GM23338 (cell line): ENCODE data around the gene GOLGA6L2. TPM values are rescaled to one million over a fixed set of nuclear protein-coding genes. Genes with fewer than 3 reads are reported as not detected.

Experiments used
- ATAC-seq: fragments of 200-7000 bp; cut with Tn5 transposase; 3 replicates; pipeline ENCODE4 v1.9.1; 2020
- DNase-seq: peaks from one replicate; pipeline ENCODE4 v3.0.0-alpha.2; 2015; ENCODE audit warnings: low spot score
- H2AFZ ChIP-seq: fragments of 200-600 bp; sonication (generic); 2 replicates; pipeline ENCODE4 v1.8.0; 2016; ENCODE audit warnings: antibody characterized with exemption, mild to moderate bottlenecking, moderate library complexity
- H3F3A ChIP-seq: fragments of 200-600 bp; sonication (generic); replicated peaks from 2 replicates; pipeline ENCODE4 v1.8.0; 2017; ENCODE audit warnings: antibody characterized with exemption, mixed run types, low read depth
- H3K27ac ChIP-seq: fragments of 200-600 bp; sonication (generic); 2 replicates; pipeline ENCODE4 v1.6.1; 2016; ENCODE audit warnings: low read depth
- H3K27me3 ChIP-seq: fragments of 200-600 bp; sonication (generic); 2 replicates; pipeline ENCODE4 v1.8.0; 2016; ENCODE audit warnings: mild to moderate bottlenecking, mixed run types, moderate library complexity; ENCODE audit not compliant: insufficient read depth
- H3K36me3 ChIP-seq: fragments of 200-600 bp; sonication (generic); 2 replicates; pipeline ENCODE4 v1.8.0; 2016; ENCODE audit warnings: mild to moderate bottlenecking; ENCODE audit not compliant: insufficient read depth
- H3K4me1 ChIP-seq: fragments of 200-600 bp; sonication (generic); 2 replicates; pipeline ENCODE4 v1.8.0; 2016; ENCODE audit warnings: mild to moderate bottlenecking, moderate library complexity; ENCODE audit not compliant: insufficient read depth
- H3K4me2 ChIP-seq: fragments of 200-600 bp; sonication (generic); 2 replicates; pipeline ENCODE4 v1.7.1; 2017; ENCODE audit warnings: mixed run types
- H3K4me3 ChIP-seq: fragments of 200-600 bp; sonication (generic); 2 replicates; pipeline ENCODE4 v1.6.1; 2016; ENCODE audit warnings: mixed run types
- H3K79me2 ChIP-seq: fragments of 200-600 bp; sonication (generic); replicated peaks from 2 replicates; pipeline ENCODE4 v1.8.0; 2017; ENCODE audit warnings: mild to moderate bottlenecking; ENCODE audit not compliant: insufficient read depth
- H3K9me2 ChIP-seq: fragments of 200-600 bp; sonication (generic); 2 replicates; pipeline ENCODE4 v1.8.0; 2017; ENCODE audit not compliant: insufficient read depth
- H4K20me1 ChIP-seq: fragments of 200-600 bp; sonication (generic); replicated peaks from 2 replicates; pipeline ENCODE4 v1.8.0; 2017; ENCODE audit warnings: mild to moderate bottlenecking; ENCODE audit not compliant: insufficient read depth
- H3K27ac Mint-ChIP-seq: 2 replicates; pipeline ENCODE4 v1.8.0; 2020; ENCODE audit warnings: inconsistent platforms, mild to moderate bottlenecking, moderate library complexity, mixed read lengths
- H3K27me3 Mint-ChIP-seq: 3 replicates; pipeline ENCODE4 v1.8.0; 2022; ENCODE audit warnings: low read depth, mild to moderate bottlenecking, moderate library complexity, mixed read lengths, inconsistent platforms; ENCODE audit not compliant: insufficient read depth, poor library complexity
- H3K36me3 Mint-ChIP-seq: 3 replicates; pipeline ENCODE4 v1.8.0; 2021; ENCODE audit warnings: low read depth, mild to moderate bottlenecking, inconsistent platforms, moderate library complexity, mixed read lengths
- H3K4me1 Mint-ChIP-seq: 3 replicates; pipeline ENCODE4 v1.8.0; 2020; ENCODE audit warnings: mild to moderate bottlenecking, inconsistent platforms, mixed read lengths
- H3K4me3 Mint-ChIP-seq: 3 replicates; pipeline ENCODE4 v1.8.0; 2021; ENCODE audit warnings: moderate library complexity, mild to moderate bottlenecking, inconsistent platforms, mixed read lengths
- H3K9me3 Mint-ChIP-seq: 3 replicates; pipeline ENCODE4 v1.8.0; 2020; ENCODE audit warnings: moderate library complexity, mild to moderate bottlenecking, inconsistent platforms, mixed read lengths
- CREB1 ChIP-seq: fragments of 250-450 bp; sonication (Bioruptor Pico); IDR thresholded peaks from 2 replicates; pipeline ENCODE4 v1.5.0; 2020; ENCODE audit warnings: low read depth, mild to moderate bottlenecking, moderate library complexity
- EZH2phosphoT487 ChIP-seq: fragments of 200-600 bp; sonication (generic); IDR thresholded peaks from one replicate; pipeline ENCODE4 v1.8.1; 2018; ENCODE audit warnings: antibody characterized with exemption; ENCODE audit not compliant: unreplicated experiment
- NANOG ChIP-seq: IDR thresholded peaks from 2 replicates; pipeline ENCODE4 v1.6.1; 2016; ENCODE audit warnings: antibody characterized with exemption, borderline replicate concordance
- POLR2AphosphoS5 ChIP-seq: IDR thresholded peaks from 2 replicates; pipeline ENCODE4 v1.6.1; 2016; ENCODE audit warnings: antibody characterized with exemption, low read depth
- STAT1 ChIP-seq: IDR thresholded peaks from one replicate; pipeline ENCODE4 v1.6.1; 2016; ENCODE audit warnings: antibody characterized with exemption; ENCODE audit not compliant: unreplicated experiment
- ZNF114 ChIP-seq: fragments of 250-450 bp; sonication (Bioruptor Pico); IDR thresholded peaks from 2 replicates; pipeline ENCODE4 v1.5.0; 2020; ENCODE audit warnings: mild to moderate bottlenecking, moderate library complexity
- ZNF331 ChIP-seq: fragments of 250-450 bp; sonication (Bioruptor Pico); IDR thresholded peaks from 2 replicates; pipeline ENCODE4 v1.5.0; 2020; ENCODE audit warnings: low read depth, mild to moderate bottlenecking, moderate library complexity
- polyA plus RNA-seq: library from polyadenylated mRNA; unstranded; fragments of >200 nt; fragmentation: Nextera tagmentation; extraction: Ambion mirVana; gene quantifications from 2 replicates; pipeline ENCODE4 v1.2.1, GENCODE V29; 2016
- total RNA-seq: library from RNA; depleted of rRNA; stranded (reverse); fragments of >200 nt; shearing (Covaris generic); gene quantifications from 2 replicates; pipeline ENCODE4 v1.2.3, GENCODE V29; 2014
- TF ChIP-seq, protein P1 (sequence below): fragments of 250-450 bp; sonication (Bioruptor Pico); IDR thresholded peaks from 2 replicates; pipeline ENCODE4 v1.5.0; 2020; ENCODE audit warnings: mild to moderate bottlenecking, moderate library complexity
- TF ChIP-seq, protein P2 (sequence below): IDR thresholded peaks from 2 replicates; pipeline ENCODE4 v1.6.1; 2016; ENCODE audit warnings: antibody characterized with exemption
- TF ChIP-seq, protein P3 (sequence below), 2 experiments: fragments of 200-600 bp in 1 of 2; sonication (generic) in 1 of 2; conservative IDR thresholded peaks; 2 replicates each; pipeline versions ENCODE4 v1.5.1 to v1.6.1; 2016 to 2017; ENCODE audit warnings: antibody characterized with exemption in 2 of 2, low read depth in 2 of 2, mild to moderate bottlenecking in 2 of 2, moderate library complexity in 1 of 2

Gene GOLGA6L2
- total and polyA plus RNA-seq, 2 experiments from 2014 or later = not detected

DNA sequence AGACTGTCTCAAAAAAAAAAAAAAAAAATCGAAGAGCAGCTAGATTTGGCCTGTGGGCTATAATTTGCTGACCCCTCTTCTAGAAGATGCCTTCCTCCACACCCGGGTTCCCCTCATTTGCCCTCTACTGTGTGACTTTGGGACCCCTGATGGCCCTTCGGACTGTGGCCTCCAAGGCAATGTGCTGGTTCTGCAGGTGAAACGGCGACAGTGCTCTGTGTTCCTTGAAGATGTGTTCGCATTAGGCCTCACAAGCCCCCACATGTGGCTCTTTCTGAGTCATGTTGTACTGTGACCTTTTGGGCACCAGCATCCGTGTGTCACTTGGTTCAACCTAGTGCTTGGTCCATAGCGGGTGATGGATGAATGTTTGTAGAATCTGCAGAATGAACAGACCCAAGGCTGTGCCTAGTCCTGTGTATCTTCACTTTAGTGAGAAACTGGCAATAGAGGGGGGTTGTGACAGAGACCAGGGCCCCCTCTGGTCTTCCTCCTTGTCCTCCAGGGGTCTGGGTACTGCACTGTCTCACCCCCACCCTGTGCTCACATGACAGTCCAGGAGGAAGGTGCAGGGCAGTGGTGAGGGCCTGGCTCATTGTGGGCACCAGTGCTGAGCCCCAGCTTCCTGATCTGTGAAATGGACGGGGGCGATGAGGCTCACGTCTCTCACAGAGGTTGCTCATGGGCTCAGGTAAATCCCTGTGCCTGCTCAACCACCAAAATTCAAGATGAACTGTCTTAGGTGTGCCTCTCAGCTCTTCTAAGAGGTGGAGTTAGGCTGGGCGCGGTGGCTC, 22.7 kb downstream of the GOLGA6L2 start (continued):
- TF ChIP-seq, protein P1, sequence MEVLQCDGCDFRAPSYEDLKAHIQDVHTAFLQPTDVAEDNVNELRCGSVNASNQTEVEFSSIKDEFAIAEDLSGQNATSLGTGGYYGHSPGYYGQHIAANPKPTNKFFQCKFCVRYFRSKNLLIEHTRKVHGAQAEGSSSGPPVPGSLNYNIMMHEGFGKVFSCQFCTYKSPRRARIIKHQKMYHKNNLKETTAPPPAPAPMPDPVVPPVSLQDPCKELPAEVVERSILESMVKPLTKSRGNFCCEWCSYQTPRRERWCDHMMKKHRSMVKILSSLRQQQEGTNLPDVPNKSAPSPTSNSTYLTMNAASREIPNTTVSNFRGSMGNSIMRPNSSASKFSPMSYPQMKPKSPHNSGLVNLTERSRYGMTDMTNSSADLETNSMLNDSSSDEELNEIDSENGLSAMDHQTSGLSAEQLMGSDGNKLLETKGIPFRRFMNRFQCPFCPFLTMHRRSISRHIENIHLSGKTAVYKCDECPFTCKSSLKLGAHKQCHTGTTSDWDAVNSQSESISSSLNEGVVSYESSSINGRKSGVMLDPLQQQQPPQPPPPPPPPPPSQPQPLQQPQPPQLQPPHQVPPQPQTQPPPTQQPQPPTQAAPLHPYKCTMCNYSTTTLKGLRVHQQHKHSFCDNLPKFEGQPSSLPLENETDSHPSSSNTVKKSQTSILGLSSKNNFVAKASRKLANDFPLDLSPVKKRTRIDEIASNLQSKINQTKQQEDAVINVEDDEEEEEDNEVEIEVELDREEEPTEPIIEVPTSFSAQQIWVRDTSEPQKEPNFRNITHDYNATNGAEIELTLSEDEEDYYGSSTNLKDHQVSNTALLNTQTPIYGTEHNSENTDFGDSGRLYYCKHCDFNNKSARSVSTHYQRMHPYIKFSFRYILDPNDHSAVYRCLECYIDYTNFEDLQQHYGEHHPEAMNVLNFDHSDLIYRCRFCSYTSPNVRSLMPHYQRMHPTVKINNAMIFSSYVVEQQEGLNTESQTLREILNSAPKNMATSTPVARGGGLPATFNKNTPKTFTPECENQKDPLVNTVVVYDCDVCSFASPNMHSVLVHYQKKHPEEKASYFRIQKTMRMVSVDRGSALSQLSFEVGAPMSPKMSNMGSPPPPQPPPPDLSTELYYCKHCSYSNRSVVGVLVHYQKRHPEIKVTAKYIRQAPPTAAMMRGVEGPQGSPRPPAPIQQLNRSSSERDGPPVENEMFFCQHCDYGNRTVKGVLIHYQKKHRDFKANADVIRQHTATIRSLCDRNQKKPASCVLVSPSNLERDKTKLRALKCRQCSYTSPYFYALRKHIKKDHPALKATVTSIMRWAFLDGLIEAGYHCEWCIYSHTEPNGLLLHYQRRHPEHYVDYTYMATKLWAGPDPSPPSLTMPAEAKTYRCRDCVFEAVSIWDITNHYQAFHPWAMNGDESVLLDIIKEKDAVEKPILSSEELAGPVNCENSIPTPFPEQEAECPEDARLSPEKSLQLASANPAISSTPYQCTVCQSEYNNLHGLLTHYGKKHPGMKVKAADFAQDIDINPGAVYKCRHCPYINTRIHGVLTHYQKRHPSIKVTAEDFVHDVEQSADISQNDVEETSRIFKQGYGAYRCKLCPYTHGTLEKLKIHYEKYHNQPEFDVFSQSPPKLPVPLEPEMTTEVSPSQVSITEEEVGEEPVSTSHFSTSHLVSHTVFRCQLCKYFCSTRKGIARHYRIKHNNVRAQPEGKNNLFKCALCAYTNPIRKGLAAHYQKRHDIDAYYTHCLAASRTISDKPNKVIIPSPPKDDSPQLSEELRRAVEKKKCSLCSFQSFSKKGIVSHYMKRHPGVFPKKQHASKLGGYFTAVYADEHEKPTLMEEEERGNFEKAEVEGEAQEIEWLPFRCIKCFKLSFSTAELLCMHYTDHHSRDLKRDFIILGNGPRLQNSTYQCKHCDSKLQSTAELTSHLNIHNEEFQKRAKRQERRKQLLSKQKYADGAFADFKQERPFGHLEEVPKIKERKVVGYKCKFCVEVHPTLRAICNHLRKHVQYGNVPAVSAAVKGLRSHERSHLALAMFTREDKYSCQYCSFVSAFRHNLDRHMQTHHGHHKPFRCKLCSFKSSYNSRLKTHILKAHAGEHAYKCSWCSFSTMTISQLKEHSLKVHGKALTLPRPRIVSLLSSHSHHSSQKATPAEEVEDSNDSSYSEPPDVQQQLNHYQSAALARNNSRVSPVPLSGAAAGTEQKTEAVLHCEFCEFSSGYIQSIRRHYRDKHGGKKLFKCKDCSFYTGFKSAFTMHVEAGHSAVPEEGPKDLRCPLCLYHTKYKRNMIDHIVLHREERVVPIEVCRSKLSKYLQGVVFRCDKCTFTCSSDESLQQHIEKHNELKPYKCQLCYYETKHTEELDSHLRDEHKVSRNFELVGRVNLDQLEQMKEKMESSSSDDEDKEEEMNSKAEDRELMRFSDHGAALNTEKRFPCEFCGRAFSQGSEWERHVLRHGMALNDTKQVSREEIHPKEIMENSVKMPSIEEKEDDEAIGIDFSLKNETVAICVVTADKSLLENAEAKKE (CRISPR knock-in tag) = no peak
- TF ChIP-seq, protein P2, sequence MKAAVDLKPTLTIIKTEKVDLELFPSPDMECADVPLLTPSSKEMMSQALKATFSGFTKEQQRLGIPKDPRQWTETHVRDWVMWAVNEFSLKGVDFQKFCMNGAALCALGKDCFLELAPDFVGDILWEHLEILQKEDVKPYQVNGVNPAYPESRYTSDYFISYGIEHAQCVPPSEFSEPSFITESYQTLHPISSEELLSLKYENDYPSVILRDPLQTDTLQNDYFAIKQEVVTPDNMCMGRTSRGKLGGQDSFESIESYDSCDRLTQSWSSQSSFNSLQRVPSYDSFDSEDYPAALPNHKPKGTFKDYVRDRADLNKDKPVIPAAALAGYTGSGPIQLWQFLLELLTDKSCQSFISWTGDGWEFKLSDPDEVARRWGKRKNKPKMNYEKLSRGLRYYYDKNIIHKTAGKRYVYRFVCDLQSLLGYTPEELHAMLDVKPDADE = no peak
- TF ChIP-seq EZH2phosphoT487 (no peak), ZNF331 (CRISPR knock-in tag) (no peak), ZNF114 (no peak)

DNA sequence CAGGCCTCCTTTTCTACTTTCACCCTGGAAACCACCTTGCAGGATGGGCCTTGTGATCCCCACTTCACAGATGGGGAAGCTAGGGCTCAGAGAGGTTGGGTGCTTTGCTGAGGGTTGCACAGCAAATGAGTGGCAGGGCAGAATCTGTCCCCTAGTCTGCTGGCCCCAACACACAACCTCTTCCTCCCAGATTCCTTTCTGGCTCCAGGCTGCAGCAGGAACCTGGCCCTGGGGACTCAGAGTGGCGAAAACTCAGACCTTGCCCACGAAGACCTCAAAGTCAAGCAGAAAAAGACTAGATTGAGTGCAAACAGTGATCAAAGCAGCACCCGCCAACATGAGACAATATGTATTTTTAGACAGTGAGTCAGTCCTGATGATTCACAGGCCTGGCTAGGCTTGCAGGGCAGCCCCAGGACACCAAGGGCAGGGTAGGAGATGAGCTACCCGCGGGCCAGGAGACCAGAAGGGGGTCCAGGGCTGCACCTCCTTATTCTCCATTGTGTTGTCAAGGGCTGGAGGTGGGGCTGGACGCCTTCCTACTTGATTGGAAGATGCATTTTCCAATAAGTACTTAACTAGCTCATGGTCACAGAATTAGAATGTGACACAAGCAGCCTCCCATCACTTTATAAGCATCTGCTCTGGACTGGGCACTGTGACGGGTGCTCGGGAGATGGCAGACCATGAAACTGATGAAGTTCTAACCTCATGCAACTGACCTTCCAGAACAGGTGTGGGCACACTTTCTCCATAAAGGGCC, 23.9 kb downstream of the GOLGA6L2 start:
- ATAC-seq = no peak
- Histone ChIP-seq H3K4me1 (no peaks in the 10 kb centered on the region), H3K36me3 (no peaks in the 10 kb centered on the region), H3K79me2 (no peaks in the 10 kb centered on the region), H3K27ac (no peak overlapping the region), H3K4me3 (no peak overlapping the region), H3K9me2 (no peaks in the 10 kb centered on the region), H3K27me3 (no peaks in the 10 kb centered on the region), H2AFZ (no peak overlapping the region), H3F3A (no peaks in the 10 kb centered on the region), H3K4me2 (no peak overlapping the region), H4K20me1 (no peaks in the 10 kb centered on the region)
- DNase-seq = no peak
- Mint-ChIP-seq H3K27me3 (peaks cover 5% of the 10 kb centered on the region), H3K4me3 (no peak overlapping the region), H3K4me1 (no peaks in the 10 kb centered on the region; the same call in 2 of the 3 replicates), H3K9me3 (peaks cover 56% of the 10 kb centered on the region), H3K36me3 (peaks cover 2% of the 10 kb centered on the region; the same call in 1 of the 3 replicates), H3K27ac (no peak overlapping the region)
- TF ChIP-seq, protein P3, sequence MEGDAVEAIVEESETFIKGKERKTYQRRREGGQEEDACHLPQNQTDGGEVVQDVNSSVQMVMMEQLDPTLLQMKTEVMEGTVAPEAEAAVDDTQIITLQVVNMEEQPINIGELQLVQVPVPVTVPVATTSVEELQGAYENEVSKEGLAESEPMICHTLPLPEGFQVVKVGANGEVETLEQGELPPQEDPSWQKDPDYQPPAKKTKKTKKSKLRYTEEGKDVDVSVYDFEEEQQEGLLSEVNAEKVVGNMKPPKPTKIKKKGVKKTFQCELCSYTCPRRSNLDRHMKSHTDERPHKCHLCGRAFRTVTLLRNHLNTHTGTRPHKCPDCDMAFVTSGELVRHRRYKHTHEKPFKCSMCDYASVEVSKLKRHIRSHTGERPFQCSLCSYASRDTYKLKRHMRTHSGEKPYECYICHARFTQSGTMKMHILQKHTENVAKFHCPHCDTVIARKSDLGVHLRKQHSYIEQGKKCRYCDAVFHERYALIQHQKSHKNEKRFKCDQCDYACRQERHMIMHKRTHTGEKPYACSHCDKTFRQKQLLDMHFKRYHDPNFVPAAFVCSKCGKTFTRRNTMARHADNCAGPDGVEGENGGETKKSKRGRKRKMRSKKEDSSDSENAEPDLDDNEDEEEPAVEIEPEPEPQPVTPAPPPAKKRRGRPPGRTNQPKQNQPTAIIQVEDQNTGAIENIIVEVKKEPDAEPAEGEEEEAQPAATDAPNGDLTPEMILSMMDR (conservative IDR thresholded peaks at IDR 0.05; ENCODE audit: low read depth in 2 of 2) = no peak
- no peak for TF ChIP-seq EZH2phosphoT487
- TF ChIP-seq POLR2AphosphoS5 = no peak
- TF ChIP-seq STAT1 = no peak
- no peak for TF ChIP-seq NANOG
- no peak for TF ChIP-seq CREB1 (CRISPR knock-in tag)
